ENCODE data around the gene FUT4. TPM values are rescaled to one million over a fixed set of nuclear protein-coding genes. Genes with fewer than 3 reads are reported as not detected.

The FUT4 gene
- total RNA-seq, 1 experiment from 2014 or later: 2.4 TPM

Other genes starting within 250 kb of the FUT4 start
- not detected in 2 replicates for gene IZUMO1R, start 239.3 kb upstream of the FUT4 start, total RNA-seq (2014; rRNA removed; shearing (Covaris generic))
- gene GPR83, start 142.5 kb upstream of the FUT4 start, total RNA-seq (2014; rRNA removed; shearing (Covaris generic)): not detected in 2 replicates
- 27.0 and 30.3 TPM in 2 replicates for gene MRE11, start 50.1 kb upstream of the FUT4 start, total RNA-seq (2014; rRNA removed; shearing (Covaris generic))
- gene ANKRD49, start 49.9 kb upstream of the FUT4 start, total RNA-seq (2014; rRNA removed; shearing (Covaris generic)): 18.1 and 24.2 TPM in 2 replicates
- not detected in 2 replicates for gene C11orf97, start 31.5 kb upstream of the FUT4 start, total RNA-seq (2014; rRNA removed; shearing (Covaris generic))
- 0.48 and 0.78 TPM in 2 replicates for gene PIWIL4, start 23.4 kb downstream of the FUT4 start, total RNA-seq (2014; rRNA removed; shearing (Covaris generic))
- gene AMOTL1, start 224.4 kb downstream of the FUT4 start, total RNA-seq (2014; rRNA removed; shearing (Covaris generic)): 24.4 and 24.8 TPM in 2 replicates

Measured in RPMI7951 (cell line).